Lower leg skin (tissue), 4 donors: ENCODE results near the gene SLC66A1. TPM values are rescaled to one million over a fixed set of nuclear protein-coding genes. Genes with fewer than 3 reads are reported as not detected.

Experiments
- DNase-seq, 2 donors: peaks; one replicate each; pipeline ENCODE4 v3.0.0-alpha.2; 2019; ENCODE audit warnings: low spot score in 2 of 2
- H3K4me3 ChIP-seq: fragments of 200-600 bp; sonication (generic); 2 replicates; pipeline ENCODE4 v1.5.1; 2017; ENCODE audit warnings: mild to moderate bottlenecking, low read depth; ENCODE audit not compliant: poor library complexity, severe bottlenecking
- POLR2A ChIP-seq, 2 donors: fragments of 450-650 bp; IDR thresholded peaks; one replicate each; pipeline ENCODE4 v1.6.1; 2016 to 2017; ENCODE audit warnings: antibody characterized with exemption in 2 of 2, mild to moderate bottlenecking in 1 of 2, moderate library complexity in 1 of 2
- WGBS, 2 donors: methylation state at CpG; one replicate each; pipeline ENCODE4 v1.1.5; 2018; 5-methylcytosine and 5-hydroxymethylcytosine counted together
- intact Hi-C: fragments of 100-400 bp; cut with DNase I; formaldehyde crosslinking; loops from one replicate; pipeline ENCODE4 v1.15.0; 2023; ENCODE audit warnings: low total_unique reads
- total RNA-seq, 4 donors: library from RNA; depleted of rRNA; stranded (reverse); fragments of >200 nt; gene quantifications; one replicate each; pipeline ENCODE4 v1.1.0, GENCODE V29; 2016
- TF ChIP-seq, protein P1 (sequence below), 3 donors: fragments of 450-650 bp; IDR thresholded peaks; one replicate each; pipeline ENCODE4 v1.5.1; 2016; ENCODE audit warnings: antibody characterized with exemption in 3 of 3, mild to moderate bottlenecking in 3 of 3, moderate library complexity in 2 of 3

Gene SLC66A1
- total RNA-seq, 4 donors from 2014 or later = 17.9 to 22.4 (median 19.5) TPM

DNA sequence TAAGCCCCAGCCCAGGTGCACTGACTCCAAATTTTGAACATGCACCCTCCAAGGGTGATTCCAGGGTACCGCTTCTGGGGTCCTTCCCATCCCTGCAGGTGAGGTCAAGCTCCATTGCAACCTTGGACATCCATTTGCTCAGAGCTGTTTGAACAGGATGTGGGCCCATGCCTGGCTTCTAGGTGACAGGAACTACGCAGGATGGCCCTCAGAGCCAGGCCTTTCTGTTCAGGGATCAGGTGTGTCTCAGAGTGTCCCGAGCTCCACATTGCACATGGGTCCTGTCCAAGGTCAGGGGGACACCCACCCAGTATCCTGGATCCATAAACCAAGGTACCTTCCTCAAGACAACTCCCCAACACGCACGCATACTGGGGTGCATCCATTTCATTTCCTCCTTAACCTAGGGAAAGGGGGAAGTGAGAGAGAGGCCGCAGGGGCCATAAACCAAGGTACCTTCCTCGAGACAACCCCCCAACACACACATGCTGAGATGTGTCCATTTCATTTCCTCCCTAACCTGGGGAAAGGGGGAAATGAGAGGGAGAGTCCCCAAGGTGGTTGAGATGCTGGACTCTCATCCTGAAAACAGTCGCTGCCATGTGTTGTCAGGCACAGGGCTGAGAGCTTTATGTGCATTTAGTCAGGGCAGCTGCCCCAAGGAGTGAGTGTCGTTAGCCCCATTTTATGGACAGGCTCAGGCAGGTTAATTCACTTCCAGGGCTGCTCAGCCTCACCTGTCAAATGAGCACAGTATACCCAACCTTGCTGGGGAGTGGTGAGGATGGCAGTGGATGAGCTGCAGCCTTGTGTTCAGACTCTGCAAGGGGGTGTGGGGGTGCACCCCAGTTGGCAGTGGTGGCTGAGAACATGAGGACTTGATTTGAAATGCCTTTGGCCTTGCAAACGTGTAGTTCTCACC lies 2.1 kb downstream of the SLC66A1 start:
- intact Hi-C loops = no loop called here
- no peak overlapping the region for H3K4me3 ChIP-seq
- 75 to 81% methylated on average over 9 to 10 of the region's 10 CpGs for WGBS, 2 donors
- no peak for DNase-seq
- no peak for TF ChIP-seq POLR2A (IDR thresholded peaks at IDR 0.05)
- TF ChIP-seq, protein P1, sequence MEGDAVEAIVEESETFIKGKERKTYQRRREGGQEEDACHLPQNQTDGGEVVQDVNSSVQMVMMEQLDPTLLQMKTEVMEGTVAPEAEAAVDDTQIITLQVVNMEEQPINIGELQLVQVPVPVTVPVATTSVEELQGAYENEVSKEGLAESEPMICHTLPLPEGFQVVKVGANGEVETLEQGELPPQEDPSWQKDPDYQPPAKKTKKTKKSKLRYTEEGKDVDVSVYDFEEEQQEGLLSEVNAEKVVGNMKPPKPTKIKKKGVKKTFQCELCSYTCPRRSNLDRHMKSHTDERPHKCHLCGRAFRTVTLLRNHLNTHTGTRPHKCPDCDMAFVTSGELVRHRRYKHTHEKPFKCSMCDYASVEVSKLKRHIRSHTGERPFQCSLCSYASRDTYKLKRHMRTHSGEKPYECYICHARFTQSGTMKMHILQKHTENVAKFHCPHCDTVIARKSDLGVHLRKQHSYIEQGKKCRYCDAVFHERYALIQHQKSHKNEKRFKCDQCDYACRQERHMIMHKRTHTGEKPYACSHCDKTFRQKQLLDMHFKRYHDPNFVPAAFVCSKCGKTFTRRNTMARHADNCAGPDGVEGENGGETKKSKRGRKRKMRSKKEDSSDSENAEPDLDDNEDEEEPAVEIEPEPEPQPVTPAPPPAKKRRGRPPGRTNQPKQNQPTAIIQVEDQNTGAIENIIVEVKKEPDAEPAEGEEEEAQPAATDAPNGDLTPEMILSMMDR (IDR thresholded peaks at IDR 0.05) = no peak

DNA sequence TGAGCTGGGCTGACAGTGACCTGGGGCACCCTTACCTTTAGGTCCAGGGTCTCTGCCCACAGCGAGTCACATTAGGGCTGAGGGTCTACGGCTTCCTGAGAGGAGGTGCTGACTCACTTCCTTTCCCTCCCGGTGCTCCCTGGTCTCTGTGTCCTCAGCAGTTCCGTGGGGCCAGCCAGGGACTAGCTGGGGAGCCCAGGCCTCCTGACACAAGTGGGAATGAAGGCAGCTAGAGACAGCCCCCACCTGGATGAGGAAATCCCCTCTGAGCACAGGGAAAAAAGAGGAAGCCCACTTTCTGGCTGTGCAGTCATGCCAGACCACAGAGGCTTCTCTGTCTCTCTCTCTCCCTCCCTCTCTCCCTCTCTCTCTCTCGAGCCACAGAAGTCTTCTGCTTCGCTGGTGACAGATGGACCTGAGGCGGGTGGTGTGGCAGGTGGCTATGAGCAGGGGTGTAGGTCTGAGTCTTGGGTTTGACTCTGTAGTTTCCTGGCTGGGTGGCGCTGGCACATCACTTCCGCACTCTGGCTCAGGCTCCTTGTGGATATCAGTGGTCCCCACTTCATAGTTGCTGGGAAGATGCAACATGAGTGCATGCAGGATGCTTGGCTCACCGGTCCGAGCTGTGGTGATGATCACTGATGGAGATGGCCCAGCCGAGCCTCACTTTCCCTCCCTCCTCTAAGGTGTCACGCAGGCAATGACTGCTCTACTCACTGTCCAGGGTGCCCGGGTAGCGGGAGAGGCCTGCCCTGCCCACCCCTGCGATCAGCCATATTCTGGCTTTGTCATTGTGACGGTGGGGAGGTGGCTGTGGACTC lies 3.5 kb downstream of the SLC66A1 start:
- TF ChIP-seq POLR2A (IDR thresholded peaks at IDR 0.05) = no peak
- TF ChIP-seq, protein P1 (IDR thresholded peaks at IDR 0.05) = no peak
- WGBS, 2 donors = 80 to 87% methylated on average over 17 of the region's 17 CpGs
- intact Hi-C loops = no loop called here
- DNase-seq = no peak
- no peak overlapping the region for H3K4me3 ChIP-seq

DNA sequence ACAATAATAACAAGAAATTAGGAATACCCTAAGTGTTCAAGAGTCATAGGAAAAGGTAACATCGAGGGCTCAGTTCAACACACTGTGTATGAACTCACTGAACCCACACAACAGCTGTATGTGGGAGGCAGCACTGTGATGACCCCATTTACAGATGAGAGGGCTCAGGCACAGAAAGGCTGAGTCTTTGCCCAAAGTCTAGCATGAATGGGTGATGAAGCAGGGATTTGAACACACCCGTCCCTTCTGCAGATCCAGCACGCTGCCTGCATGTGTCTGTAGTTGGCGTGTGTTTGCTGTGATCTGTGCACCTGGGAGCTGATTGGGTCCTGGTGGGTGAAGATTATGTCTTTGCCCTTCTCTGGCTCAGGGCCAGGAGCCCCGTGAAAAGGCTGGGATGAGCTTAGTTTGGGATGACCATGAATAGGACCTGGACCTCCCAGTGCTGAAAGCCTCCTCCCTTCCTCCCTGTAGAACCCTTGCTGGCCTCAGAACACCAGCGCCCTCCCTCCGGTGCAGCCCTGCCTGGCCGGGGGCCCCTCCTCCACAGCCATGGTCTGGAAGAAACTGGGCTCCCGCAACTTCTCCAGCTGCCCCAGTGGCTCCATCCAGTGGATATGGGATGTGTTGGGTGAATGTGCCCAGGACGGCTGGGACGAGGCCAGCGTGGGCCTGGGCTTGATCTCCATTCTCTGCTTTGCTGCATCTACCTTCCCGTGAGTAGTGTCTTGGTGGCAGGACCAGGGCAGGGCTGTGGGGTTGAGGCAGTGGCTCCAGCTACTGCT lies 5.2 kb downstream of the SLC66A1 start:
- no peak for DNase-seq
- WGBS, 2 donors = 70 to 82% methylated on average over 10 to 12 of the region's 13 CpGs
- no peak overlapping the region for H3K4me3 ChIP-seq
- TF ChIP-seq POLR2A (IDR thresholded peaks at IDR 0.05) = no peak
- TF ChIP-seq, protein P1 (IDR thresholded peaks at IDR 0.05) = no peak
- intact Hi-C loops = no loop called here

DNA sequence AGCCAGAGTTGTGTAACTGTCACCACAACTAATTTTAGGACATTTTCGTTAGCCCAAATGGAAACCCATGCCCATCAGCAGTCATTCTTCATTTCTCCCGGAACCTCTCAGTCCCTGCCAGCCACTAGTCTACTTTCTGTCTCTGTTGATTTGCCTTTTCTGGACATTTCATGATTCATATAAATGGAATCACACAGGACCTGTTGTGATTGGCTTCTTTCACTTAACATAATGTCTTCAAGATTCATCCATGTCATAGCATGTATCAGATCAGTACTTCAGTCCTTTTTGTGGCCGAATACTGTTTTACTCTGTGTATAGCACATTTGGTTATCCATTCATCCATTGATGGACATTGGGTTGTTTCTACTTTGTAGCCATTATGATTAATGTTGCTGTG lies 7.1 kb downstream of the SLC66A1 start:
- no peak for TF ChIP-seq POLR2A (IDR thresholded peaks at IDR 0.05)
- TF ChIP-seq, protein P1 (IDR thresholded peaks at IDR 0.05) = no peak
- no peak for DNase-seq
- 90 to 94% methylated on average over 3 of the region's 3 CpGs for WGBS, 2 donors
- intact Hi-C loops = no loop called here
- no peak overlapping the region for H3K4me3 ChIP-seq

DNA sequence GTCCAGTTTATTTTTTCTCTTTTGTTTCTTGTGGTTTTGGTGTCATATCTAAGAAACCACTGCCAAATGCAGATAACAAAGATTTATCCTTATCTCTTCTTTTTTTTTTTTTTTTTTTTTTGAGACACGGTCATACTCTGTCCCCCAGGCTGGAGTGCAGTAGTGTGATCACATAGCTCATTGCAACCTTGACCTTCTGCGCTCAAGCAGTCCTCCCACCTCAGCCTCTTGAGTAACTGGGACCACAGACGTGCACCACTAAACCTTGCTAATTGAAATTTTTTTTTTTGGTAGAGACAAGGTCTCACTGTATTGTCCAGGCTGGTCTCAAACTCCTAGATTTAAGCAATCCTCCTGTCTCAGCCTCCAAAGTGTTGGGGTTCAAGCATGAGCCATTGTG lies 8.9 kb downstream of the SLC66A1 start:
- intact Hi-C loops = no loop called here
- no peak for TF ChIP-seq POLR2A (IDR thresholded peaks at IDR 0.05)
- TF ChIP-seq, protein P1 (IDR thresholded peaks at IDR 0.05) = no peak
- DNase-seq = no peak
- 94 to 100% methylated on average over 3 of the region's 3 CpGs for WGBS, 2 donors
- H3K4me3 ChIP-seq = no peak overlapping the region
